Activated naive CD4-positive, alpha-beta T cell treated with anti-CD3 and anti-CD28 coated beads for 36 hours (primary cell): ENCODE results near the gene CUX1. TPM values are rescaled to one million over a fixed set of nuclear protein-coding genes. Genes with fewer than 3 reads are reported as not detected.

Experiments used
- CTCF ChIA-PET: fragments of 350-600 bp; sonication (Branson Sonifier 250); formaldehyde crosslinking; loops from one replicate; lab custom pipeline; 2021; ENCODE audit warnings: antibody characterized with exemption; lab: Charles Lee
- DNase-seq: peaks from one replicate; pipeline ENCODE4 v3.0.0-alpha.2; 2020
- H3K27ac Mint-ChIP-seq: one replicate; pipeline ENCODE4 v1.8.0; 2021; ENCODE audit warnings: mild to moderate bottlenecking, mixed read lengths
- H3K27me3 Mint-ChIP-seq: one replicate; pipeline ENCODE4 v1.8.0; 2021; ENCODE audit warnings: low read depth, mixed read lengths
- H3K36me3 Mint-ChIP-seq: one replicate; pipeline ENCODE4 v1.8.0; 2021; ENCODE audit warnings: low read depth, mixed read lengths
- H3K4me1 Mint-ChIP-seq: one replicate; pipeline ENCODE4 v1.8.0; 2021; ENCODE audit warnings: low read depth, mixed read lengths
- H3K4me3 Mint-ChIP-seq: one replicate; pipeline ENCODE4 v1.8.0; 2021; ENCODE audit warnings: mild to moderate bottlenecking, moderate library complexity, mixed read lengths
- H3K9me3 Mint-ChIP-seq: one replicate; pipeline ENCODE4 v1.8.0; 2021; ENCODE audit warnings: mixed read lengths
- intact Hi-C: fragments of 100-400 bp; cut with micrococcal nuclease; formaldehyde crosslinking; loops from one replicate; pipeline ENCODE4 v1.15.1; 2023
- total RNA-seq, 2 experiments: library from RNA; stranded (reverse); gene quantifications; one replicate each; pipeline ENCODE4 v1.2.3, GENCODE V29; 2021

The CUX1 gene
- total RNA-seq, 2 experiments from 2014 or later = 22.2 to 25.5 TPM

DNA sequence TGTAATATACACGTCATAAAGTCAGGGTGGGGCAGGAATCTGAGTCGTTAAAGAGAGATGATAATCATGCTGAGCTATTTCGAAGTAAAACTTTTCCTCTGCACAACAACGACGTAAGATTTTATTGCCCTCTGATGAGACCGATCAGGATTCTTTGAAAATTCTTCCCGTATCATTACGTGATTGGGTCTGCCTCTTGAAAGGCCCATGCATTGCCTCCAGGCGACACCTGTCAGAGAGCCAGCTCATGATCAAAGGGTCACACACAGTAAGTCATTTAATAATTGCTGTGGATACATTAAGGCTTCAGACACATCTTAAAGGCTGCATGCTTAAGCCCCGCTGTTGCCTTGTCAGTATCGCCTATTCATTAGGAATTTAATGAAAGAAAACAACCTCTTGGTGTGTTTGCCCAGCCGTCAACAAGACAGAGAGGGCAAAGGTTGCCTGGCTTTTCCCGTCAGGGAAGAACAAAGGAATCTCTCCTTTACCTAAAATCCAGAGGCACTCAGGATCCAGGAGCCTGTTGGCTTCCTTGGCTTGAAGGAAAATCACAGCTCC, 280.3 kb downstream of the CUX1 start:
- Mint-ChIP-seq H3K27ac (no peak overlapping the region), H3K4me1 (no peaks in the 10 kb centered on the region), H3K4me3 (no peak overlapping the region), H3K36me3 (no peaks in the 10 kb centered on the region), H3K27me3 (no peaks in the 10 kb centered on the region), H3K9me3 (no peaks in the 10 kb centered on the region)
- CTCF ChIA-PET = no interaction called here
- intact Hi-C loops = no loop called here
- DNase-seq = no peak

- Mint-ChIP-seq H3K27ac (no peak overlapping the region), H3K27me3 (no peaks in the 10 kb centered on the region), H3K36me3 (peaks cover 4% of the 10 kb centered on the region), H3K4me3 (no peak overlapping the region), H3K9me3 (no peaks in the 10 kb centered on the region), H3K4me1 (no peaks in the 10 kb centered on the region)
- no peak for DNase-seq
- CTCF ChIA-PET = no interaction called here
- intact Hi-C loops = no loop called here
Measured at GRCh38 chr7:102098986-102099385, 281.6 kb downstream of the CUX1 start.

- H3K4me1 Mint-ChIP-seq = no peaks in the 10 kb centered on the region
- no peaks in the 10 kb centered on the region for H3K9me3 Mint-ChIP-seq
- no peak for DNase-seq
- CTCF ChIA-PET = no interaction called here
- intact Hi-C loops = no loop called here
- no peaks in the 10 kb centered on the region for H3K27me3 Mint-ChIP-seq
- H3K36me3 Mint-ChIP-seq = peaks cover 7% of the 10 kb centered on the region
- no peak overlapping the region for H3K27ac Mint-ChIP-seq
- no peak overlapping the region for H3K4me3 Mint-ChIP-seq
Measured at GRCh38 chr7:102099474-102099873, 282.0 kb downstream of the CUX1 start.

DNA sequence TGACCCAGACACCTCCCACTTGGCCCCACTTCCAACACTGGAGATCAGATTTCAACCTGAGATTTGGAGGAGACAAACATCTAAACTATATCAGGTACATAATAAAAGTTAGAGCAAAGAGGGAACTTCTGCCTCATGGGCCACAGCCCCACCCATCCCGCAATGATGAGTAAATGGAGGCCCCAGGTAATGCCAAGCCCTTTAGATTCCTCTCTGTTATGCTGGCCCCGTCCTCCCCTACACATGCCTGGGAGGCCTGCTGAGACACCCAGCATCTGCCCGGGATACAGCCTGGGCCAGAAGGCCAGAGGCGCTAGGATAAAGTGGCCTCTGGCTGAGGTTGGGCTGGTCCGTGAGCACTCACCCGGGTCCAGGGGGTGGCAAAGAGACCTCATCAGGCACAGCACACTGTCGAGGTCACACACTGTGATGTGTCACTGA, 283.7 kb downstream of the CUX1 start:
- intact Hi-C loops = no loop called here
- Mint-ChIP-seq H3K36me3 (peaks cover 7% of the 10 kb centered on the region), H3K9me3 (no peaks in the 10 kb centered on the region), H3K27me3 (no peaks in the 10 kb centered on the region), H3K27ac (no peak overlapping the region), H3K4me1 (no peaks in the 10 kb centered on the region), H3K4me3 (no peak overlapping the region)
- no peak for DNase-seq
- CTCF ChIA-PET = no interaction called here

GRCh38 chr7:102101926-102102325, 284.5 kb downstream of the CUX1 start:
- CTCF ChIA-PET = no interaction called here
- H3K27me3 Mint-ChIP-seq = no peaks in the 10 kb centered on the region
- no peaks in the 10 kb centered on the region for H3K9me3 Mint-ChIP-seq
- intact Hi-C loops = no loop called here
- DNase-seq = no peak
- no peak overlapping the region for H3K4me3 Mint-ChIP-seq
- H3K27ac Mint-ChIP-seq = no peak overlapping the region
- peaks cover 8% of the 10 kb centered on the region for H3K36me3 Mint-ChIP-seq
- no peaks in the 10 kb centered on the region for H3K4me1 Mint-ChIP-seq

DNA sequence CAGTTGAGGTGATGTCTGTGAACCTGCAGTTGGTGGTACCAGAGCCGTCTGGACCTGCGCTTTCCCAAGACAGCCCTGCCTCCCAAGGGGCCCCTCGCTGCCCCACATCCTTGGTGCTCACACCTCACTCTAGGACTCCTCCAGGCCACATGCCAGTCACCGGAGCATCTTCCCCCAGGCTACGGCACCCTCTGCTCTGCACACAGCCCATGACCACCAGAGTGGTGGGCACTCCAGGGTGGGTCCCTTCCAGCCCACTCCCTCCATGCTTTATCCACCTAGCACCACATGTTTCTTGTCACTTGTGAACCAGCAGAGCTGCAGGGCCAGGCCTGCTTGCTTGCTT, 285.6 kb downstream of the CUX1 start:
- H3K9me3 Mint-ChIP-seq = no peaks in the 10 kb centered on the region
- H3K36me3 Mint-ChIP-seq = peaks cover 8% of the 10 kb centered on the region
- no peaks in the 10 kb centered on the region for H3K27me3 Mint-ChIP-seq
- H3K4me1 Mint-ChIP-seq = no peaks in the 10 kb centered on the region
- DNase-seq = no peak
- H3K27ac Mint-ChIP-seq = no peak overlapping the region
- CTCF ChIA-PET = interaction anchor here (0.5 to 0.6 kb wide), 3 partner anchors 8 to 129 kb away, joined by 3 to 4 read pairs (median 3); no protein-coding TSS in a partner anchor
- H3K4me3 Mint-ChIP-seq = no peak overlapping the region
- intact Hi-C loops = no loop called here

- Mint-ChIP-seq H3K9me3 (no peaks in the 10 kb centered on the region), H3K4me1 (no peaks in the 10 kb centered on the region), H3K27ac (no peak overlapping the region), H3K27me3 (no peaks in the 10 kb centered on the region), H3K36me3 (peaks cover 8% of the 10 kb centered on the region), H3K4me3 (no peak overlapping the region)
- intact Hi-C loops = no loop called here
- CTCF ChIA-PET = no interaction called here
- no peak for DNase-seq
Measured at GRCh38 chr7:102104245-102104644, 286.8 kb downstream of the CUX1 start.

- no peak for DNase-seq
- no peak overlapping the region for H3K27ac Mint-ChIP-seq
- no peaks in the 10 kb centered on the region for H3K4me1 Mint-ChIP-seq
- intact Hi-C loops = no loop called here
- H3K36me3 Mint-ChIP-seq = peaks cover 8% of the 10 kb centered on the region
- H3K27me3 Mint-ChIP-seq = no peaks in the 10 kb centered on the region
- CTCF ChIA-PET = no interaction called here
- no peaks in the 10 kb centered on the region for H3K9me3 Mint-ChIP-seq
- no peak overlapping the region for H3K4me3 Mint-ChIP-seq
Measured at GRCh38 chr7:102106625-102107024, 289.2 kb downstream of the CUX1 start.

GRCh38 chr7:102107474-102108104, 290.2 kb downstream of the CUX1 start:
- Mint-ChIP-seq H3K4me1 (no peaks in the 10 kb centered on the region), H3K9me3 (no peaks in the 10 kb centered on the region), H3K27ac (no peak overlapping the region), H3K4me3 (no peak overlapping the region), H3K36me3 (peaks cover 8% of the 10 kb centered on the region), H3K27me3 (no peaks in the 10 kb centered on the region)
- no peak for DNase-seq
- intact Hi-C loops = no loop called here
- CTCF ChIA-PET = no interaction called here

DNA sequence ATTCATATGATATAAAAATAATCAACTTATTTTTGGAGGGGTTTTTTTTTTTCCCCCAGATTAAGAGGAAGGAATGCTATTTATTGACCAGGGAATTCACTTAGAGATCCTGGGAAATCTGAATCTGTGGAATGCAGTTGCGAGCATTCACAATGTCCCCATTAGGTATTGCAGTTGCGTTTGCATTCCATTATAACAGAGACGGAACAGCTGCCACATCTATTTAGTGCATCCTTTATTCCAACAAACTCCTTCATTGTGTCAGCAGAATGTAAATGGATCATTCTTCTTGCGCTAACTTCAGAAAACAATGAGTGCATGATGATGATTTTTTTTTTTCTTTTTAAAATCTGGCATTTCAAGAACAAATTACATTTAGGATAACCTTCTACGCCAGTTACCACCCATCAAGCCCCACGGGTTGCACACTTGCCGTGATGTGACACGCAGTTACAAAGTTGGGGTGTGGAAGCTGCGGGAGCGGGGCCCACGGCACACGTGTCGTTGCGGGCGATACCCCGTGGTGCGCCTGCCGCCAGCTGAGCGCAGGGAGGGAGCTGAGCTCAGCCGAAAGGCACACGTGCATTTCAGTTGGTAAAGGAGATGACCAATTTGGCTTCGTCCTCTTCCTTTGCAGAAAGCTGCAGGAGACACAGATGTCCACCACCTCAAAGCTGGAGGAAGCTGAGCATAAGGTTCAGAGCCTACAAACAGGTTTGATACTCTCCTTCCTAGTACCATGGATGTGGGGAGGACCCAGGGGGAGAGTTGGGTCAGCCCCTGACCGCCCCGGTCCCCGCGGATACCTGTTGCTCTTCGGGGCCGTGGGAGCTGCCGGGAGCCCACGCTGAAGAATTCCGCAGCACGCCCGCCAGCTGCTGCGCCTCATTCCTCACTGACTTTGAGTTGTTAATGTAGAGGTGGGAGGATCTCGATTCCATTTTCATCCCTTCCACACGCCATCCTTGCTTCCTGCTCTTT, 293.9 kb downstream of the CUX1 start:
- no peak overlapping the region for H3K27ac Mint-ChIP-seq
- H3K27me3 Mint-ChIP-seq = no peaks in the 10 kb centered on the region
- CTCF ChIA-PET = no interaction called here
- H3K9me3 Mint-ChIP-seq = no peaks in the 10 kb centered on the region
- peaks cover 18% of the 10 kb centered on the region for H3K36me3 Mint-ChIP-seq
- intact Hi-C loops = no loop called here
- H3K4me3 Mint-ChIP-seq = no peak overlapping the region
- no peak for DNase-seq
- H3K4me1 Mint-ChIP-seq = no peaks in the 10 kb centered on the region

DNA sequence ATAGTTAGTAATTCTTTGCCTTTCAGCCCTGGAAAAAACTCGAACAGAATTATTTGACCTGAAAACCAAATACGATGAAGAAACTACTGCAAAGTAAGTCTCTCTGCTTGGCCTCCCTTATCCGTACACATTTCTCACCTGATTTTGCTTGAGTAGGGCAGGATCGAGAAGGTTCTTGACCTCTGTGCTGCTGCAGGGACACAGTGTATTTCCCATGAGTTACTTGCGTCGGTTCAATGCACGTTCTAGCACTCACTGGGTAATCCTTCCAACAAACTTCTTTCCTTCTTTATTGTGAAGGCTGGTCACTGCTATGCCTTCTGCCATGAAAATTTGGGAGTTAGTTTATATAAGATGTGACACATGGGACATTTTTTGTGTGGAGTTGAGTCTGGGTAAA, 297.8 kb downstream of the CUX1 start:
- H3K4me1 Mint-ChIP-seq = no peaks in the 10 kb centered on the region
- no peak overlapping the region for H3K4me3 Mint-ChIP-seq
- no peak for DNase-seq
- no peak overlapping the region for H3K27ac Mint-ChIP-seq
- intact Hi-C loops = no loop called here
- peaks cover 21% of the 10 kb centered on the region for H3K36me3 Mint-ChIP-seq
- H3K27me3 Mint-ChIP-seq = no peaks in the 10 kb centered on the region
- H3K9me3 Mint-ChIP-seq = no peaks in the 10 kb centered on the region
- CTCF ChIA-PET = no interaction called here

GRCh38 chr7:102115931-102116330, 298.5 kb downstream of the CUX1 start:
- H3K27ac Mint-ChIP-seq = no peak overlapping the region
- H3K27me3 Mint-ChIP-seq = no peaks in the 10 kb centered on the region
- no peak for DNase-seq
- CTCF ChIA-PET = no interaction called here
- H3K36me3 Mint-ChIP-seq = peaks cover 21% of the 10 kb centered on the region
- H3K9me3 Mint-ChIP-seq = no peaks in the 10 kb centered on the region
- H3K4me3 Mint-ChIP-seq = no peak overlapping the region
- no peaks in the 10 kb centered on the region for H3K4me1 Mint-ChIP-seq
- intact Hi-C loops = no loop called here
